Natural killer cell treated with Interleukin-12 subunit alpha and Interleukin-12 subunit beta and Interleukin-15 and Interleukin-18, amount 100 ng/mL, for 72 hours (primary cell): ENCODE measurements around the gene KRT82. TPM values are rescaled to one million over a fixed set of nuclear protein-coding genes. Genes with fewer than 3 reads are reported as not detected.

ENCODE experiments used
- ATAC-seq, 2 donors: fragments of 150-1000 bp; cut with Tn5 transposase in 1 of 2; sonication (Bioruptor Pico), chemical (Tn5 transposase) in 1 of 2; 2 replicates each; pipeline ENCODE4 v1.10.0; 2021
- DNase-seq: peaks from one replicate; pipeline ENCODE4 v3.0.0; 2022; ENCODE audit warnings: low spot score
- H3K27ac Mint-ChIP-seq, 2 donors: 1 replicate in 1 of 2; 2 replicates in 1 of 2; pipeline ENCODE4 v1.8.0; 2022; ENCODE audit warnings: mixed read lengths in 2 of 2, mild to moderate bottlenecking in 1 of 2, moderate library complexity in 1 of 2
- H3K27me3 Mint-ChIP-seq, 2 donors: 1 replicate in 1 of 2; 2 replicates in 1 of 2; pipeline ENCODE4 v1.8.0; 2022; ENCODE audit warnings: mixed read lengths in 2 of 2
- H3K36me3 Mint-ChIP-seq: one replicate; pipeline ENCODE4 v1.8.0; 2022; ENCODE audit warnings: mixed read lengths
- H3K4me1 Mint-ChIP-seq, 2 donors: 1 replicate in 1 of 2; 2 replicates in 1 of 2; pipeline ENCODE4 v1.8.0; 2022; ENCODE audit warnings: low read depth in 2 of 2, mixed read lengths in 2 of 2, mild to moderate bottlenecking in 1 of 2
- H3K4me3 Mint-ChIP-seq: one replicate; pipeline ENCODE4 v1.8.0; 2022; ENCODE audit warnings: mixed read lengths
- H3K9me3 Mint-ChIP-seq: 2 replicates; pipeline ENCODE4 v1.8.0; 2022; ENCODE audit warnings: mixed read lengths
- total RNA-seq, 2 donors: library from RNA; stranded (reverse); gene quantifications; one replicate each; pipeline ENCODE4 v1.2.3, GENCODE V29; 2022

Gene KRT82
- total RNA-seq, 2 donors from 2014 or later = not detected

GRCh38 chr12:52395761-52396434 is 10.2 kb downstream of the KRT82 start:
- ATAC-seq (peak in 1 of 2 donors; percentile 34), DNase-seq (no peak)
- Mint-ChIP-seq H3K4me3 (no peak overlapping the region), H3K36me3 (no peaks in the 10 kb centered on the region), H3K9me3 (no peaks in the 10 kb centered on the region), H3K27ac (no peak overlapping the region), H3K4me1 (peaks cover 0 to 3% of the 10 kb centered on the region in 2 donors), H3K27me3 (peaks cover 11 to 19% of the 10 kb centered on the region in 2 donors)

GRCh38 chr12:52394836-52395405 is 11.2 kb downstream of the KRT82 start:
- H3K27me3 Mint-ChIP-seq = peaks cover 11 to 19% of the 10 kb centered on the region in 2 donors
- DNase-seq (no peak), ATAC-seq (no peak)
- no peak overlapping the region for H3K4me3 Mint-ChIP-seq
- no peaks in the 10 kb centered on the region for H3K9me3 Mint-ChIP-seq
- H3K27ac Mint-ChIP-seq = no peak overlapping the region
- no peaks in the 10 kb centered on the region for H3K36me3 Mint-ChIP-seq
- peaks cover 0 to 3% of the 10 kb centered on the region in 2 donors for H3K4me1 Mint-ChIP-seq

GRCh38 chr12:52392465-52393007 is 13.6 kb downstream of the KRT82 start:
- H3K4me1 Mint-ChIP-seq = no peaks in the 10 kb centered on the region
- no peak overlapping the region for H3K4me3 Mint-ChIP-seq
- H3K36me3 Mint-ChIP-seq = no peaks in the 10 kb centered on the region
- H3K27me3 Mint-ChIP-seq = peaks cover 10 to 14% of the 10 kb centered on the region in 2 donors
- H3K9me3 Mint-ChIP-seq = no peaks in the 10 kb centered on the region
- ATAC-seq = no peak
- no peak overlapping the region for H3K27ac Mint-ChIP-seq
- DNase-seq = no peak

GRCh38 chr12:52391618-52392002 is 14.5 kb downstream of the KRT82 start:
- no peak for DNase-seq
- H3K4me3 Mint-ChIP-seq = no peak overlapping the region
- no peak overlapping the region for H3K27ac Mint-ChIP-seq
- H3K4me1 Mint-ChIP-seq = no peaks in the 10 kb centered on the region
- no peaks in the 10 kb centered on the region for H3K36me3 Mint-ChIP-seq
- H3K27me3 Mint-ChIP-seq = peaks cover under 1 to 8% of the 10 kb centered on the region in 2 donors
- no peaks in the 10 kb centered on the region for H3K9me3 Mint-ChIP-seq
- ATAC-seq = no peak

GRCh38 chr12:52390739-52391617 is 15.2 kb downstream of the KRT82 start:
- H3K27ac Mint-ChIP-seq = no peak overlapping the region
- H3K27me3 Mint-ChIP-seq = peaks cover 0 to 8% of the 10 kb centered on the region in 2 donors
- no peak overlapping the region for H3K4me3 Mint-ChIP-seq
- ATAC-seq = no peak
- no peaks in the 10 kb centered on the region for H3K36me3 Mint-ChIP-seq
- no peak for DNase-seq
- no peaks in the 10 kb centered on the region for H3K9me3 Mint-ChIP-seq
- no peaks in the 10 kb centered on the region for H3K4me1 Mint-ChIP-seq

GRCh38 chr12:52389313-52390207 is 16.6 kb downstream of the KRT82 start:
- ATAC-seq (no peak), DNase-seq (no peak)
- H3K27me3 Mint-ChIP-seq = peaks cover 0 to 8% of the 10 kb centered on the region in 2 donors
- H3K4me3 Mint-ChIP-seq = no peak overlapping the region
- no peak overlapping the region for H3K27ac Mint-ChIP-seq
- no peaks in the 10 kb centered on the region for H3K4me1 Mint-ChIP-seq
- no peaks in the 10 kb centered on the region for H3K9me3 Mint-ChIP-seq
- H3K36me3 Mint-ChIP-seq = no peaks in the 10 kb centered on the region

- peaks cover 3% of the 10 kb centered on the region in 2 donors for H3K4me1 Mint-ChIP-seq
- H3K9me3 Mint-ChIP-seq = no peaks in the 10 kb centered on the region
- ATAC-seq = no peak
- H3K36me3 Mint-ChIP-seq = no peaks in the 10 kb centered on the region
- peaks cover 0 to 11% of the 10 kb centered on the region in 2 donors for H3K27me3 Mint-ChIP-seq
- no peak overlapping the region for H3K27ac Mint-ChIP-seq
- DNase-seq = no peak
- no peak overlapping the region for H3K4me3 Mint-ChIP-seq
Measured at GRCh38 chr12:52387859-52388258, 18.3 kb downstream of the KRT82 start.

- no peak within 1 kb of the TSS for H3K27ac Mint-ChIP-seq
- no peaks in the 10 kb centered on the region for H3K36me3 Mint-ChIP-seq
- H3K4me1 Mint-ChIP-seq = peaks cover 6% of the 10 kb centered on the region in 2 donors
- peak in 1 of 2 donors; percentile 30 for ATAC-seq
- H3K27me3 Mint-ChIP-seq = peaks cover 0 to 14% of the 10 kb centered on the region in 2 donors
- H3K4me3 Mint-ChIP-seq = no peak within 1 kb of the TSS
- no peak for DNase-seq
- no peaks in the 10 kb centered on the region for H3K9me3 Mint-ChIP-seq
Measured at GRCh38 chr12:52385226-52385702, 20.9 kb downstream of the KRT82 start, which contains the start of gene KRT84. KRT84 (minus strand) TSS chr12:52385652; CDS start chr12:52385585, 67 bp downstream.

GRCh38 chr12:52383331-52383730 is 22.8 kb downstream of the KRT82 start:
- Mint-ChIP-seq H3K27me3 (peaks cover 0 to 12% of the 10 kb centered on the region in 2 donors), H3K36me3 (no peaks in the 10 kb centered on the region), H3K4me3 (no peak overlapping the region), H3K4me1 (peaks cover 6% of the 10 kb centered on the region in 2 donors), H3K27ac (no peak overlapping the region), H3K9me3 (no peaks in the 10 kb centered on the region)
- ATAC-seq (no peak), DNase-seq (no peak)

GRCh38 chr12:52382854-52383253 is 23.3 kb downstream of the KRT82 start:
- Mint-ChIP-seq H3K9me3 (no peaks in the 10 kb centered on the region), H3K36me3 (no peaks in the 10 kb centered on the region), H3K27ac (no peak overlapping the region), H3K4me3 (no peak overlapping the region), H3K4me1 (peaks cover 6% of the 10 kb centered on the region in 2 donors), H3K27me3 (peaks cover 0 to 12% of the 10 kb centered on the region in 2 donors)
- ATAC-seq (no peak), DNase-seq (no peak)

GRCh38 chr12:52381206-52381605 is 24.9 kb downstream of the KRT82 start:
- peak overlapping the region in 1 of 2 donors; percentile 7 for H3K27ac Mint-ChIP-seq
- H3K27me3 Mint-ChIP-seq = peaks cover 0 to 19% of the 10 kb centered on the region in 2 donors
- H3K4me1 Mint-ChIP-seq = peaks cover 6% of the 10 kb centered on the region in 2 donors
- no peaks in the 10 kb centered on the region for H3K9me3 Mint-ChIP-seq
- DNase-seq (no peak), ATAC-seq (no peak)
- no peaks in the 10 kb centered on the region for H3K36me3 Mint-ChIP-seq
- no peak overlapping the region for H3K4me3 Mint-ChIP-seq

- peaks cover 0 to 19% of the 10 kb centered on the region in 2 donors for H3K27me3 Mint-ChIP-seq
- H3K27ac Mint-ChIP-seq = no peak overlapping the region
- no peak for ATAC-seq
- no peaks in the 10 kb centered on the region for H3K9me3 Mint-ChIP-seq
- H3K4me1 Mint-ChIP-seq = peaks cover 6% of the 10 kb centered on the region in 2 donors
- DNase-seq = no peak
- no peak overlapping the region for H3K4me3 Mint-ChIP-seq
- H3K36me3 Mint-ChIP-seq = no peaks in the 10 kb centered on the region
Measured at GRCh38 chr12:52380271-52380694, 25.9 kb downstream of the KRT82 start.

- Mint-ChIP-seq H3K27ac (no peak overlapping the region), H3K36me3 (no peaks in the 10 kb centered on the region), H3K27me3 (peaks cover 0 to 19% of the 10 kb centered on the region in 2 donors), H3K4me3 (no peak overlapping the region), H3K9me3 (no peaks in the 10 kb centered on the region), H3K4me1 (peaks cover 6% of the 10 kb centered on the region in 2 donors)
- no peak for ATAC-seq
- no peak for DNase-seq
Measured at GRCh38 chr12:52379536-52379935, 26.6 kb downstream of the KRT82 start.
